Measurements from ENCODE around the gene BBX.

Gene BBX

GRCh38 chr3:107782054-107782453 is 259.3 kb downstream of the BBX start:
- Histone ChIP-seq H3K4me2 (ENCODE audit: insufficient read depth, low read length) (no peak overlapping the region), H4K20me1 (ENCODE audit: insufficient read depth, low read length) (no peaks in the 10 kb centered on the region), H3K36me3 (ENCODE audit: insufficient read depth, low read length) (peaks cover 55% of the 10 kb centered on the region), H3K27me3 (ENCODE audit: insufficient read depth, low read length, poor library complexity) (no peaks in the 10 kb centered on the region), H3K9me3 (ENCODE audit: insufficient read depth, low read length, severe bottlenecking) (no peaks in the 10 kb centered on the region), H3K4me1 (ENCODE audit: insufficient read depth, low read length) (no peaks in the 10 kb centered on the region), H2AFZ (ENCODE audit: low read depth, low read length) (no peak overlapping the region), H3K4me3 (ENCODE audit: low read depth in 1 of 2, low read length in 2 of 2) (no peak overlapping the region), H3K9ac (ENCODE audit: low read depth, low read length) (no peak overlapping the region), H3K79me2 (ENCODE audit: insufficient read depth, low read length) (no peaks in the 10 kb centered on the region), H3K27ac (ENCODE audit: low read length) (no peak overlapping the region)
- DNase-seq (no peak), ATAC-seq (ENCODE audit: insufficient read depth, low read depth) (no peak)
- TF ChIP-seq CTCF (IDR thresholded peaks at IDR 0.05; ENCODE audit: borderline replicate concordance, extremely low read depth, low read length, poor library complexity, severe bottlenecking) (no peak), EZH2 (IDR thresholded peaks at IDR 0.05; ENCODE audit: borderline replicate concordance, low read depth, low read length, severe bottlenecking) (no peak)

- no peak overlapping the region for H3K9ac ChIP-seq (ENCODE audit: low read depth, low read length)
- H3K27ac ChIP-seq (ENCODE audit: low read length) = no peak overlapping the region
- H3K4me2 ChIP-seq (ENCODE audit: insufficient read depth, low read length) = no peak overlapping the region
- H2AFZ ChIP-seq (ENCODE audit: low read depth, low read length) = no peak overlapping the region
- no peak for DNase-seq
- no peaks in the 10 kb centered on the region for H3K79me2 ChIP-seq (ENCODE audit: insufficient read depth, low read length)
- H3K4me3 ChIP-seq (ENCODE audit: low read depth in 1 of 2, low read length in 2 of 2) = no peak overlapping the region
- TF ChIP-seq EZH2 (IDR thresholded peaks at IDR 0.05; ENCODE audit: borderline replicate concordance, low read depth, low read length, severe bottlenecking) (no peak), CTCF (IDR thresholded peaks at IDR 0.05; ENCODE audit: borderline replicate concordance, extremely low read depth, low read length, poor library complexity, severe bottlenecking) (no peak)
- peaks cover 45% of the 10 kb centered on the region; the same call in 1 of the 2 replicates for H3K36me3 ChIP-seq (ENCODE audit: insufficient read depth, low read length)
- no peaks in the 10 kb centered on the region for H4K20me1 ChIP-seq (ENCODE audit: insufficient read depth, low read length)
- no peaks in the 10 kb centered on the region for H3K27me3 ChIP-seq (ENCODE audit: insufficient read depth, low read length, poor library complexity)
- ATAC-seq (ENCODE audit: insufficient read depth, low read depth) = no peak
- no peaks in the 10 kb centered on the region for H3K4me1 ChIP-seq (ENCODE audit: insufficient read depth, low read length)
- H3K9me3 ChIP-seq (ENCODE audit: insufficient read depth, low read length, severe bottlenecking) = no peaks in the 10 kb centered on the region
Measured at GRCh38 chr3:107790612-107791011, 267.9 kb downstream of the BBX start.

- TF ChIP-seq CTCF (IDR thresholded peaks at IDR 0.05; ENCODE audit: borderline replicate concordance, extremely low read depth, low read length, poor library complexity, severe bottlenecking) = no peak
- no peak for TF ChIP-seq EZH2 (IDR thresholded peaks at IDR 0.05; ENCODE audit: borderline replicate concordance, low read depth, low read length, severe bottlenecking)
- Histone ChIP-seq H2AFZ (ENCODE audit: low read depth, low read length) (no peak overlapping the region), H3K36me3 (ENCODE audit: insufficient read depth, low read length) (peaks cover 43% of the 10 kb centered on the region; the same call in 1 of the 2 replicates), H3K4me3 (ENCODE audit: low read depth in 1 of 2, low read length in 2 of 2) (no peak overlapping the region), H3K9ac (ENCODE audit: low read depth, low read length) (no peak overlapping the region), H3K27ac (ENCODE audit: low read length) (no peak overlapping the region), H3K4me1 (ENCODE audit: insufficient read depth, low read length) (peaks cover 3% of the 10 kb centered on the region), H3K79me2 (ENCODE audit: insufficient read depth, low read length) (no peaks in the 10 kb centered on the region), H3K27me3 (ENCODE audit: insufficient read depth, low read length, poor library complexity) (no peaks in the 10 kb centered on the region), H4K20me1 (ENCODE audit: insufficient read depth, low read length) (no peaks in the 10 kb centered on the region), H3K4me2 (ENCODE audit: insufficient read depth, low read length) (no peak overlapping the region), H3K9me3 (ENCODE audit: insufficient read depth, low read length, severe bottlenecking) (no peaks in the 10 kb centered on the region)
- ATAC-seq (ENCODE audit: insufficient read depth, low read depth) (no peak), DNase-seq (no peak)
Measured at GRCh38 chr3:107791027-107791426, 268.3 kb downstream of the BBX start.

- Histone ChIP-seq H3K9ac (ENCODE audit: low read depth, low read length) (no peak overlapping the region), H3K4me2 (ENCODE audit: insufficient read depth, low read length) (no peak overlapping the region), H3K36me3 (ENCODE audit: insufficient read depth, low read length) (peaks cover 43% of the 10 kb centered on the region; the same call in 1 of the 2 replicates), H3K27me3 (ENCODE audit: insufficient read depth, low read length, poor library complexity) (no peaks in the 10 kb centered on the region), H4K20me1 (ENCODE audit: insufficient read depth, low read length) (no peaks in the 10 kb centered on the region), H3K27ac (ENCODE audit: low read length) (no peak overlapping the region), H3K79me2 (ENCODE audit: insufficient read depth, low read length) (no peaks in the 10 kb centered on the region), H3K4me3 (ENCODE audit: low read depth in 1 of 2, low read length in 2 of 2) (no peak overlapping the region), H2AFZ (ENCODE audit: low read depth, low read length) (no peak overlapping the region), H3K4me1 (ENCODE audit: insufficient read depth, low read length) (peaks cover 7% of the 10 kb centered on the region), H3K9me3 (ENCODE audit: insufficient read depth, low read length, severe bottlenecking) (no peaks in the 10 kb centered on the region)
- no peak for ATAC-seq (ENCODE audit: insufficient read depth, low read depth)
- TF ChIP-seq EZH2 (IDR thresholded peaks at IDR 0.05; ENCODE audit: borderline replicate concordance, low read depth, low read length, severe bottlenecking) (no peak), CTCF (IDR thresholded peaks at IDR 0.05; ENCODE audit: borderline replicate concordance, extremely low read depth, low read length, poor library complexity, severe bottlenecking) (no peak)
- DNase-seq = no peak
Measured at GRCh38 chr3:107791450-107791849, 268.7 kb downstream of the BBX start.

Data from DND-41 (cell line).